ENCODE measurements around the gene SPATA20.

The SPATA20 gene

GRCh38 chr17:50519141-50519834 lies 27.7 kb upstream of the SPATA20 start:
- DNase-seq (ENCODE audit: extremely low read depth, low read depth) = no peak
- no peak for TF ChIP-seq CTCF (IDR thresholded peaks at IDR 0.05; ENCODE audit: low read depth, low read length, missing control alignments)
- H3K4me3 ChIP-seq (replicated peaks; ENCODE audit: low read depth, low read length) = no peak overlapping the region

- DNase-seq (ENCODE audit: extremely low read depth, low read depth) = no peak
- TF ChIP-seq CTCF (IDR thresholded peaks at IDR 0.05; ENCODE audit: low read depth, low read length, missing control alignments) = no peak
- no peak overlapping the region for H3K4me3 ChIP-seq (replicated peaks; ENCODE audit: low read depth, low read length)
Observed at GRCh38 chr17:50520483-50520882, 26.5 kb upstream of the SPATA20 start.

- TF ChIP-seq CTCF (IDR thresholded peaks at IDR 0.05; ENCODE audit: low read depth, low read length, missing control alignments) = no peak
- DNase-seq (ENCODE audit: extremely low read depth, low read depth) = no peak
Observed at GRCh38 chr17:50521514-50521913, 25.5 kb upstream of the SPATA20 start.

GRCh38 chr17:50522766-50523165 lies 24.2 kb upstream of the SPATA20 start:
- DNase-seq (ENCODE audit: extremely low read depth, low read depth) = no peak
- no peak for TF ChIP-seq CTCF (IDR thresholded peaks at IDR 0.05; ENCODE audit: low read depth, low read length, missing control alignments)

More at GRCh38 chr17:50521514-50521913, 25.5 kb upstream of the SPATA20 start:
- no peak overlapping the region for H3K4me3 ChIP-seq (replicated peaks; ENCODE audit: low read depth, low read length)

GRCh38 chr17:50523208-50523607 lies 23.8 kb upstream of the SPATA20 start:
- DNase-seq (ENCODE audit: extremely low read depth, low read depth) = no peak
- no peak for TF ChIP-seq CTCF (IDR thresholded peaks at IDR 0.05; ENCODE audit: low read depth, low read length, missing control alignments)
- H3K4me3 ChIP-seq (replicated peaks; ENCODE audit: low read depth, low read length) = no peak overlapping the region

More at GRCh38 chr17:50522766-50523165, 24.2 kb upstream of the SPATA20 start:
- H3K4me3 ChIP-seq (replicated peaks; ENCODE audit: low read depth, low read length) = no peak overlapping the region

- TF ChIP-seq CTCF (IDR thresholded peaks at IDR 0.05; ENCODE audit: low read depth, low read length, missing control alignments) = no peak
- DNase-seq (ENCODE audit: extremely low read depth, low read depth) = no peak
- H3K4me3 ChIP-seq (replicated peaks; ENCODE audit: low read depth, low read length) = no peak overlapping the region
Observed at GRCh38 chr17:50524838-50525237, 22.1 kb upstream of the SPATA20 start.

Data from HFF-Myc (cell line).